Mesothelial cell of epicardium (in vitro differentiated cells): ENCODE data around the gene RASSF10. TPM values are rescaled to one million over a fixed set of nuclear protein-coding genes. Genes with fewer than 3 reads are reported as not detected.

Source experiments
- DNase-seq, 2 experiments: peaks; one replicate each; pipeline ENCODE4 v3.0.0; 2021; ENCODE audit warnings: low spot score in 2 of 2; ENCODE audit not compliant: unreplicated experiment in 2 of 2
- H3K27ac Mint-ChIP-seq: 2 replicates; pipeline ENCODE4 v1.8.0; 2021; ENCODE audit warnings: mixed read lengths
- H3K27me3 Mint-ChIP-seq: 2 replicates; pipeline ENCODE4 v1.8.0; 2021; ENCODE audit warnings: low read depth, mixed read lengths
- H3K36me3 Mint-ChIP-seq: 2 replicates; pipeline ENCODE4 v1.8.0; 2021; ENCODE audit warnings: mixed read lengths
- H3K4me1 Mint-ChIP-seq: 2 replicates; pipeline ENCODE4 v1.8.0; 2021; ENCODE audit warnings: mixed read lengths
- H3K4me3 Mint-ChIP-seq: 2 replicates; pipeline ENCODE4 v1.8.0; 2021; ENCODE audit warnings: mild to moderate bottlenecking, moderate library complexity, mixed read lengths
- H3K9me3 Mint-ChIP-seq: 2 replicates; pipeline ENCODE4 v1.8.0; 2021; ENCODE audit warnings: mixed read lengths
- CTCF ChIP-seq: fragments of 200-600 bp; sonication (generic); IDR thresholded peaks from one replicate; pipeline ENCODE4 v1.5.0; 2021; ENCODE audit warnings: antibody characterized with exemption; ENCODE audit not compliant: unreplicated experiment
- total RNA-seq: library from RNA; stranded (reverse); gene quantifications from 3 replicates; pipeline ENCODE4 v1.2.1, GENCODE V29; 2021

RASSF10 gene
- total RNA-seq, 1 donor from 2014 or later, result 0.09 TPM

- no peak for DNase-seq
- Mint-ChIP-seq H3K4me3 (no peak overlapping the region), H3K9me3 (peaks cover 11% of the 10 kb centered on the region), H3K27ac (no peak overlapping the region), H3K4me1 (no peaks in the 10 kb centered on the region), H3K36me3 (no peaks in the 10 kb centered on the region), H3K27me3 (peaks cover 49% of the 10 kb centered on the region)
- no peak for TF ChIP-seq CTCF
Measured at GRCh38 chr11:13000116-13000515, 9.0 kb upstream of the RASSF10 start.

- H3K4me1 Mint-ChIP-seq, result no peaks in the 10 kb centered on the region
- no peak overlapping the region for H3K4me3 Mint-ChIP-seq
- no peak for DNase-seq
- H3K27ac Mint-ChIP-seq, result no peak overlapping the region
- H3K9me3 Mint-ChIP-seq, result peaks cover 13% of the 10 kb centered on the region
- no peak for TF ChIP-seq CTCF
- H3K27me3 Mint-ChIP-seq, result peaks cover 55% of the 10 kb centered on the region
- no peaks in the 10 kb centered on the region for H3K36me3 Mint-ChIP-seq
Measured at GRCh38 chr11:13000721-13001120, 8.4 kb upstream of the RASSF10 start.

- TF ChIP-seq CTCF, result no peak
- Mint-ChIP-seq H3K27ac (no peak overlapping the region), H3K9me3 (peaks cover 9% of the 10 kb centered on the region), H3K27me3 (peaks cover 79% of the 10 kb centered on the region), H3K36me3 (no peaks in the 10 kb centered on the region), H3K4me3 (no peak overlapping the region), H3K4me1 (peaks cover 4% of the 10 kb centered on the region)
- no peak for DNase-seq
Measured at GRCh38 chr11:13003736-13004493, 5.2 kb upstream of the RASSF10 start.

- peaks cover 21% of the 10 kb centered on the region for H3K4me1 Mint-ChIP-seq
- peaks cover 93% of the 10 kb centered on the region for H3K27me3 Mint-ChIP-seq
- TF ChIP-seq CTCF, result no peak
- H3K36me3 Mint-ChIP-seq, result no peaks in the 10 kb centered on the region
- no peak overlapping the region for H3K4me3 Mint-ChIP-seq
- peaks cover 9% of the 10 kb centered on the region for H3K9me3 Mint-ChIP-seq
- DNase-seq, result no peak
- no peak overlapping the region for H3K27ac Mint-ChIP-seq
Measured at GRCh38 chr11:13007182-13008060, 1.7 kb upstream of the RASSF10 start.

GRCh38 chr11:13008061-13008435, 1.1 kb upstream of the RASSF10 start:
- Mint-ChIP-seq H3K4me3 (no peak overlapping the region), H3K27ac (no peak overlapping the region)

More at GRCh38 chr11:13008061-13008435, 1.1 kb upstream of the RASSF10 start:
- Mint-ChIP-seq H3K36me3 (no peaks in the 10 kb centered on the region), H3K9me3 (peaks cover 9% of the 10 kb centered on the region), H3K4me1 (peaks cover 27% of the 10 kb centered on the region), H3K27me3 (peaks cover 93% of the 10 kb centered on the region)
- no peak for DNase-seq
- TF ChIP-seq CTCF, result no peak
